Epithelial cell of prostate (primary cell): ENCODE measurements around the gene CHMP2B.
A peak's percentile ranks its signal among the peaks of the same experiment; 100 is the strongest.

ENCODE experiments used
- DNase-seq: peaks from one replicate; pipeline ENCODE4 v3.0.0-alpha.2; 2011; ENCODE audit warnings: low read depth, low spot score
- H3K27ac ChIP-seq: fragments of 450-650 bp; 2 replicates; pipeline ENCODE4 v1.5.1; 2017; ENCODE audit warnings: mild to moderate bottlenecking

The CHMP2B gene

GRCh38 chr3:87227104-87227834 is at the start of gene CHMP2B:
TSS of gene CHMP2B (plus strand) at chr3:87227309. CDS start at chr3:87227523, 214 bp downstream.
- peak within 1 kb of the TSS; percentile 93 for H3K27ac ChIP-seq
- DNase-seq: peak; percentile 68

GRCh38 chr3:87179642-87180041 is 47.5 kb upstream of the CHMP2B start:
- DNase-seq: no peak
- no peak overlapping the region for H3K27ac ChIP-seq

- no peak overlapping the region for H3K27ac ChIP-seq
- DNase-seq: no peak
These were observed 45.6 kb upstream of the CHMP2B start for GRCh38 chr3:87181551-87181950.

GRCh38 chr3:87182023-87182422 is 45.1 kb upstream of the CHMP2B start:
- no peak overlapping the region for H3K27ac ChIP-seq
- no peak for DNase-seq

- no peak for DNase-seq
- no peak overlapping the region for H3K27ac ChIP-seq
These were observed 40.4 kb upstream of the CHMP2B start for GRCh38 chr3:87186608-87187159.

- no peak for DNase-seq
- H3K27ac ChIP-seq: no peak overlapping the region
These were observed 35.9 kb upstream of the CHMP2B start for GRCh38 chr3:87191175-87191574.

- no peak overlapping the region for H3K27ac ChIP-seq
- no peak for DNase-seq
These were observed 35.5 kb upstream of the CHMP2B start for GRCh38 chr3:87191641-87192040.

- DNase-seq: peak; percentile 87
These were observed 30.2 kb upstream of the CHMP2B start for GRCh38 chr3:87196879-87197278.

GRCh38 chr3:87197531-87197930 is 29.6 kb upstream of the CHMP2B start:
- DNase-seq: no peak
- H3K27ac ChIP-seq: peak overlapping the region; percentile 34

More at GRCh38 chr3:87196879-87197278, 30.2 kb upstream of the CHMP2B start:
- peak overlapping the region; percentile 34 for H3K27ac ChIP-seq

GRCh38 chr3:87198774-87199173 is 28.3 kb upstream of the CHMP2B start:
- H3K27ac ChIP-seq: no peak overlapping the region
- no peak for DNase-seq

- H3K27ac ChIP-seq: no peak overlapping the region
- no peak for DNase-seq
These were observed 27.5 kb upstream of the CHMP2B start for GRCh38 chr3:87199628-87200027.

- DNase-seq: no peak
- H3K27ac ChIP-seq: no peak overlapping the region
These were observed 27.0 kb upstream of the CHMP2B start for GRCh38 chr3:87200060-87200647.

GRCh38 chr3:87201727-87202126 is 25.4 kb upstream of the CHMP2B start:
- DNase-seq: no peak
- no peak overlapping the region for H3K27ac ChIP-seq

GRCh38 chr3:87203809-87204208 is 23.3 kb upstream of the CHMP2B start:
- DNase-seq: no peak
- H3K27ac ChIP-seq: no peak overlapping the region

- peak overlapping the region; percentile 40 for H3K27ac ChIP-seq
- peak; percentile 91 for DNase-seq
These were observed 21.0 kb upstream of the CHMP2B start for GRCh38 chr3:87206070-87206469.

- no peak for DNase-seq
- peak overlapping the region; percentile 40 for H3K27ac ChIP-seq
These were observed 20.5 kb upstream of the CHMP2B start for GRCh38 chr3:87206635-87207034.

- peak overlapping the region; percentile 40 for H3K27ac ChIP-seq
- no peak for DNase-seq
These were observed 19.6 kb upstream of the CHMP2B start for GRCh38 chr3:87207460-87207859.

GRCh38 chr3:87209111-87209510 is 18.0 kb upstream of the CHMP2B start:
- no peak overlapping the region for H3K27ac ChIP-seq
- DNase-seq: no peak

GRCh38 chr3:87218560-87218959 is 8.5 kb upstream of the CHMP2B start:
- DNase-seq: no peak

GRCh38 chr3:87219611-87220010 is 7.5 kb upstream of the CHMP2B start:
- DNase-seq: no peak
- no peak overlapping the region for H3K27ac ChIP-seq

More at GRCh38 chr3:87218560-87218959, 8.5 kb upstream of the CHMP2B start:
- no peak overlapping the region for H3K27ac ChIP-seq

- H3K27ac ChIP-seq: no peak overlapping the region
- DNase-seq: no peak
These were observed 1.4 kb upstream of the CHMP2B start for GRCh38 chr3:87225659-87226058.

GRCh38 chr3:87227835-87228144 is 681 bp downstream of the CHMP2B start:
- peak overlapping the region; percentile 93 for H3K27ac ChIP-seq
- no peak for DNase-seq
